Upper lobe of left lung (tissue), 6 donors: ENCODE data around the gene TMEM232. TPM values are rescaled to one million over a fixed set of nuclear protein-coding genes. Genes with fewer than 3 reads are reported as not detected.

Source experiments
- ATAC-seq, 2 donors: fragments of 200-7000 bp; cut with Tn5 transposase; one replicate each; pipeline ENCODE4 v1.9.1; 2022; ENCODE audit warnings: mild to moderate bottlenecking in 2 of 2, moderate library complexity in 2 of 2; ENCODE audit not compliant: low FRiP score in 2 of 2
- DNase-seq, 2 donors: peaks; one replicate each; pipeline ENCODE4 v3.0.0-alpha.2; 2019 to 2020
- H3K27ac ChIP-seq, 4 donors: fragments of 200-600 bp; sonication (generic); one replicate each; pipeline ENCODE4 v1.5.1; 2016 to 2019
- H3K27me3 ChIP-seq, 4 donors: fragments of 200-600 bp; sonication (generic); one replicate each; pipeline ENCODE4 v1.5.1; 2017 to 2019
- H3K36me3 ChIP-seq, 4 donors: fragments of 200-600 bp; sonication (generic); one replicate each; pipeline ENCODE4 v1.5.1; 2016 to 2019
- H3K4me1 ChIP-seq, 4 donors: fragments of 200-600 bp; sonication (generic); one replicate each; pipeline ENCODE4 v1.5.1; 2018 to 2019
- H3K4me3 ChIP-seq, 4 donors: fragments of 200-600 bp; sonication (generic); one replicate each; pipeline ENCODE4 v1.5.1; 2017 to 2019; ENCODE audit warnings: mild to moderate bottlenecking in 2 of 4, moderate library complexity in 1 of 4
- H3K9me3 ChIP-seq, 4 donors: fragments of 200-600 bp; sonication (generic); one replicate each; pipeline ENCODE4 v1.5.1; 2018 to 2019
- EP300 ChIP-seq, 4 donors: sonication (generic); formaldehyde crosslinking; IDR thresholded peaks; one replicate each; pipeline ENCODE4 v1.5.1; 2017; ENCODE audit warnings: antibody characterized with exemption in 4 of 4, control low read depth in 2 of 4
- POLR2A ChIP-seq, 4 donors: fragments of 450-650 bp; IDR thresholded peaks; one replicate each; pipeline ENCODE4 v1.5.1; 2016 to 2017; ENCODE audit warnings: antibody characterized with exemption in 4 of 4, mild to moderate bottlenecking in 2 of 4
- POLR2AphosphoS5 ChIP-seq, 2 donors: sonication (generic); formaldehyde crosslinking; IDR thresholded peaks; one replicate each; pipeline ENCODE4 v1.5.1; 2017; ENCODE audit warnings: antibody characterized with exemption in 2 of 2
- WGBS, 2 donors: methylation state at CpG; one replicate each; pipeline ENCODE4 v1.1.5; 2017 to 2018; 5-methylcytosine and 5-hydroxymethylcytosine counted together
- total RNA-seq, 6 donors: library from RNA; depleted of rRNA in 4 of 6; stranded (reverse); fragments of >200 nt in 4 of 6; gene quantifications; one replicate each; pipeline versions ENCODE4 v1.1.0 to v1.2.1, GENCODE V29; 2016 to 2021
- TF ChIP-seq, protein P1 (sequence below), 6 experiments: fragments of 450-650 bp in 4 of 6; fragments of 200-600 bp in 2 of 6; sonication (generic) in 2 of 6; IDR thresholded peaks; one replicate each; pipeline ENCODE4 v1.5.1; 2016 to 2019; ENCODE audit warnings: antibody characterized with exemption in 6 of 6
- donor health status: DM: no; HTN: no; CAD: no; lungs with moderate emphysema.
- donor health status: DM: no; HTN: yes; CAD: no; lungs with severe emphysema.

Gene TMEM232
- total RNA-seq, 6 donors from 2014 or later = 1.5 to 36.9 (median 7.8) TPM

- no peak for ATAC-seq
- H3K27ac ChIP-seq = no peak overlapping the region
Observed at GRCh38 chr5:110751902-110752762, 25.7 kb upstream of the TMEM232 start.

GRCh38 chr5:110738812-110739651 lies 12.6 kb upstream of the TMEM232 start, which contains the start of gene SLC25A46:
Gene SLC25A46, plus strand, starts transcription at chr5:110739007. Its CDS starts 113 bp downstream, at chr5:110739120.
- 0 to 1% methylated on average over 24 to 29 of the region's 62 CpGs for WGBS, 2 donors
- Histone ChIP-seq H3K36me3 (no peaks in the 10 kb centered on the region), H3K27me3 (no peaks in the 10 kb centered on the region), H3K4me3 (peak within 1 kb of the TSS; percentile 74 to 99 (median 90)), H3K9me3 (no peaks in the 10 kb centered on the region), H3K4me1 (peaks cover 10 to 18% (median 15%) of the 10 kb centered on the region in 4 donors), H3K27ac (peak within 1 kb of the TSS; percentile 84 to 95 (median 91))
- ATAC-seq (peak; percentile 95 to 99), DNase-seq (peak; percentile 89 to 95)
- TF ChIP-seq POLR2A (IDR thresholded peaks at IDR 0.05) (peak in 3 of 4 donors; percentile 49 to 82 (median 76)), EP300 (IDR thresholded peaks at IDR 0.05) (peak in 2 of 4 donors; percentile 17 to 61), POLR2AphosphoS5 (IDR thresholded peaks at IDR 0.05) (peak; percentile 83)
- TF ChIP-seq, protein P1, sequence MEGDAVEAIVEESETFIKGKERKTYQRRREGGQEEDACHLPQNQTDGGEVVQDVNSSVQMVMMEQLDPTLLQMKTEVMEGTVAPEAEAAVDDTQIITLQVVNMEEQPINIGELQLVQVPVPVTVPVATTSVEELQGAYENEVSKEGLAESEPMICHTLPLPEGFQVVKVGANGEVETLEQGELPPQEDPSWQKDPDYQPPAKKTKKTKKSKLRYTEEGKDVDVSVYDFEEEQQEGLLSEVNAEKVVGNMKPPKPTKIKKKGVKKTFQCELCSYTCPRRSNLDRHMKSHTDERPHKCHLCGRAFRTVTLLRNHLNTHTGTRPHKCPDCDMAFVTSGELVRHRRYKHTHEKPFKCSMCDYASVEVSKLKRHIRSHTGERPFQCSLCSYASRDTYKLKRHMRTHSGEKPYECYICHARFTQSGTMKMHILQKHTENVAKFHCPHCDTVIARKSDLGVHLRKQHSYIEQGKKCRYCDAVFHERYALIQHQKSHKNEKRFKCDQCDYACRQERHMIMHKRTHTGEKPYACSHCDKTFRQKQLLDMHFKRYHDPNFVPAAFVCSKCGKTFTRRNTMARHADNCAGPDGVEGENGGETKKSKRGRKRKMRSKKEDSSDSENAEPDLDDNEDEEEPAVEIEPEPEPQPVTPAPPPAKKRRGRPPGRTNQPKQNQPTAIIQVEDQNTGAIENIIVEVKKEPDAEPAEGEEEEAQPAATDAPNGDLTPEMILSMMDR (IDR thresholded peaks at IDR 0.05) = peak in 2 of 6 experiments; percentile 7 to 9

More at GRCh38 chr5:110751902-110752762, 25.7 kb upstream of the TMEM232 start:
- WGBS, 2 donors = 74 to 75% methylated on average over 8 of the region's 8 CpGs
- TF ChIP-seq POLR2AphosphoS5 (IDR thresholded peaks at IDR 0.05) = no peak
- TF ChIP-seq POLR2A (IDR thresholded peaks at IDR 0.05) = no peak
- no peak for TF ChIP-seq EP300 (IDR thresholded peaks at IDR 0.05)
- DNase-seq = no peak
- Histone ChIP-seq H3K9me3 (no peaks in the 10 kb centered on the region), H3K4me1 (no peaks in the 10 kb centered on the region), H3K36me3 (peaks cover 3 to 40% (median 6%) of the 10 kb centered on the region in 4 donors), H3K4me3 (no peak overlapping the region), H3K27me3 (no peaks in the 10 kb centered on the region)

GRCh38 chr5:110738503-110738811 lies 12.0 kb upstream of the TMEM232 start:
- H3K9me3 ChIP-seq = no peaks in the 10 kb centered on the region
- DNase-seq = no peak
- peak overlapping the region; percentile 84 to 95 (median 91) for H3K27ac ChIP-seq
- no peaks in the 10 kb centered on the region for H3K27me3 ChIP-seq
- H3K36me3 ChIP-seq = no peaks in the 10 kb centered on the region
- H3K4me1 ChIP-seq = peaks cover 10 to 18% (median 15%) of the 10 kb centered on the region in 4 donors
- 0 to 1% methylated on average over 14 of the region's 14 CpGs for WGBS, 2 donors
- peak overlapping the region; percentile 74 to 99 (median 90) for H3K4me3 ChIP-seq
- TF ChIP-seq POLR2AphosphoS5 (IDR thresholded peaks at IDR 0.05) (no peak), POLR2A (IDR thresholded peaks at IDR 0.05) (no peak), EP300 (IDR thresholded peaks at IDR 0.05) (no peak)
- TF ChIP-seq, protein P1 (IDR thresholded peaks at IDR 0.05) = no peak
- ATAC-seq = peak; percentile 76 to 84

DNA sequence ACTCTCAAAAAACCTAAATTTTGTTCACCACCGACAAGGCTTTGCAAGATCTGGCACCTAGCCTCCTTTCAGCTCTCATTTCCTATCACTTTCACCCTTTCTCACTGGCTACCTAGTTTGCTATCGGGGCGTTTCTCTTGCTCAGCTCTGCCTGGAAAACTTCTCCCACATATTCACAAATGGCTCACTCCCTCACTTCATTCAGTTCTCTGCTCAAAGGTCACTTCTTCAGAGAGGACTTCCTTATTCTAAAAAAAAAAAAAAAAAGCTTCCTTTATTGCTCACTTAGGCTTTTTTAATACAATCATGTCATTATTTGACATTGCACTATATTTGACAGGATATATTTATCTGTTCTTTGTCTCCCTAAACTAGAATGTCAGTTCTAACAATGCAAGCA lies 10.3 kb upstream of the TMEM232 start:
- Histone ChIP-seq H3K27ac (no peak overlapping the region), H3K36me3 (no peaks in the 10 kb centered on the region), H3K4me1 (peaks cover 10 to 18% (median 15%) of the 10 kb centered on the region in 4 donors), H3K9me3 (no peaks in the 10 kb centered on the region), H3K4me3 (no peak overlapping the region), H3K27me3 (no peaks in the 10 kb centered on the region)
- DNase-seq (no peak), ATAC-seq (no peak)
- 74 to 79% methylated on average over 3 of the region's 3 CpGs for WGBS, 2 donors
- TF ChIP-seq POLR2AphosphoS5 (IDR thresholded peaks at IDR 0.05) = no peak
- TF ChIP-seq, protein P1 (IDR thresholded peaks at IDR 0.05) = no peak
- no peak for TF ChIP-seq POLR2A (IDR thresholded peaks at IDR 0.05)
- no peak for TF ChIP-seq EP300 (IDR thresholded peaks at IDR 0.05)

GRCh38 chr5:110735556-110735955 lies 9.1 kb upstream of the TMEM232 start:
- TF ChIP-seq, protein P1 (IDR thresholded peaks at IDR 0.05) = no peak
- TF ChIP-seq POLR2A (IDR thresholded peaks at IDR 0.05) (no peak), EP300 (IDR thresholded peaks at IDR 0.05) (no peak), POLR2AphosphoS5 (IDR thresholded peaks at IDR 0.05) (no peak)
- no peak for DNase-seq
- Histone ChIP-seq H3K27me3 (no peaks in the 10 kb centered on the region), H3K36me3 (no peaks in the 10 kb centered on the region), H3K4me3 (no peak overlapping the region), H3K4me1 (peaks cover 10 to 16% (median 13%) of the 10 kb centered on the region in 4 donors), H3K9me3 (no peaks in the 10 kb centered on the region), H3K27ac (no peak overlapping the region)
- ATAC-seq = no peak
- WGBS, 2 donors = 40 to 51% methylated on average over 1 of the region's 1 CpG
